GM21717 (cell line): Measurements from ENCODE around the gene PLPPR5.
"Not testable (repeated sequence)": the region's sequence is repeated elsewhere in the genome, so short reads cannot be mapped to it uniquely, and the experiment has no call there.

ENCODE experiments used
- ATAC-seq: cut with Tn5 transposase; IDR thresholded peaks from one replicate; pipeline ENCODE4 v1.9.1; 2021; ENCODE audit warnings: mild to moderate bottlenecking, moderate library complexity; ENCODE audit not compliant: unreplicated experiment

Gene PLPPR5, protein sequence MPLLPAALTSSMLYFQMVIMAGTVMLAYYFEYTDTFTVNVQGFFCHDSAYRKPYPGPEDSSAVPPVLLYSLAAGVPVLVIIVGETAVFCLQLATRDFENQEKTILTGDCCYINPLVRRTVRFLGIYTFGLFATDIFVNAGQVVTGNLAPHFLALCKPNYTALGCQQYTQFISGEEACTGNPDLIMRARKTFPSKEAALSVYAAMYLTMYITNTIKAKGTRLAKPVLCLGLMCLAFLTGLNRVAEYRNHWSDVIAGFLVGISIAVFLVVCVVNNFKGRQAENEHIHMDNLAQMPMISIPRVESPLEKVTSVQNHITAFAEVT

DNA sequence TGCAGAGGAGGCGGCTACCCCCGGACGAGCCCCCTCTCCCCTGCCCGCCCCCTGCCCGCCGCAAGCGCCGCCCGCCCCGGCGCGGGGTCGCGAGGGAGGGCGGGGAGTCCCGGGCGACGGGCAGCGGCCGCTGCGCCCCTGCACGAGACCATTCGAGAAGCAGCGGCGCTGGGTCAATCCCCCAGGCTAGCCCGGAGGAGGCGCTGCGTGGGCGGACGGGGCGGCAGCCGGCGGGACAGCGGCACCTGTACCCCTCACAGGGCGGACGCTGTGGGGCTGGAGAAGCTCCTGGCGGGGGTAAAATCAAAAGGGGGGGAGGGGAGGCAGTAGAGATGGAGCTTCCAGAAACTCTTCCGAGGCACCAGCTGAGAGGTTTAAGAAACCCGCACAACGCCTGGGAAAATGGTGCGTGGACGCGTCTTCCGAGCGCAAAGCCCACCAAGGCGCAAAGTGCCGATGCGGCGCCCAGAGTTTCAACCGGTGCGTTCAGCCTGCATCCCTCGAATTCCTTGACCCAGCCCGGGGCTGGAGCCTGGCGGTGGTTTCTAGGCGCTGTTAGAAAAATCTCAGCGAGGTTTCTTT lies at the start of gene PLPPR5:
TSS of gene PLPPR5 (minus strand) at position 1 of the 582 bp plus-strand sequence. CDS start 190 bp downstream, outside the sequence.
- no peak for ATAC-seq

DNA sequence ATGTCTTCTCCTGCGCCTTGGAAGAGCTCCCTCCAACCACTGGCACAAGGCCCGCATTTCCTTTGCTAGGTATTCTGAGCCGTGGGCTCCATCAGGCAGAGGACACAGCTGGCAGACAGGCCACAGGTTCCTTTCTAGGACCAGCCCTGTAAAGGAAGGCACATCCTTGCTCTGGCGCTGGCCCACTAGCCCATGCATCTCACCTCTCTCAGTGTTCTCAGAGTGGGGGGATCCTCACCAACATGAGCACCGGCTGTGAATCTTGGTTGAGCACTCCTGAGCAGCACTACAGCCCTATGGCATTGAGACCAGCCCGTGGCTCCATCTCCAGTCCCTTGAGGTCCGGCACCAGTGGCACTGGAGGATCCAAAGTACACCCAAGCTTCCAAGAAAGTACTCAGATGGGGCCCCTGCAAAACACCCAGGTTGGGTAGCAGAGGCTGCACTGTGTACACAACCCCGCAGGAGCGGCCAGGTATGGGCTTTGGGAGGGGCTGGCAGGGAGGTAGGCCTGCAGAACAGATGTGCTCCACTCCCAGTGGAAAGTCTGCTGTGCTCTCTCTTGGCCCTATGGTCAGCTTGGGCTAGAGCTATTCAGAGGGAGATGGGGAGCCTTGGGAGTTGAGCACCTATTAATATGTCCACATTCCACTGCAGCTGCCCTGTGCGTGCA lies 47.1 kb upstream of the PLPPR5 start:
- ATAC-seq: no peak

DNA sequence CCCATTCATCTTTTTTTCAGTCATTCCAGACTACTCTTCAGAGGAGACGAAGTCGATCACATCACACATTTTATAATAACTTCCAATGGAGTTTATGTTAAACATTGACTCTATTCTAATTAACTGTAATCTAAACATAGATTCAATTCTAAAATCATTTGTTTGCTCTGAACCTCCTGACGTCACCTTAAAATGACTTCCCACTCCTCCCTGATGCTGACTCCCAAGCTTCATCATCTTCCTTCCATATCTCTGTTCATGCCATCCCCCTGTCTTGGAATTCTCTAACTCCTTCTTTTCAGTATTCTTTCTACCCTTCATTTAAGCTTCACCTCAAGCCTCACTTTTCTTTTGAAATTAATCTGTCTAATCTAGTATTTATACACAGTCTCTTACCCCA lies 45.1 kb upstream of the PLPPR5 start:
- no peak for ATAC-seq

DNA sequence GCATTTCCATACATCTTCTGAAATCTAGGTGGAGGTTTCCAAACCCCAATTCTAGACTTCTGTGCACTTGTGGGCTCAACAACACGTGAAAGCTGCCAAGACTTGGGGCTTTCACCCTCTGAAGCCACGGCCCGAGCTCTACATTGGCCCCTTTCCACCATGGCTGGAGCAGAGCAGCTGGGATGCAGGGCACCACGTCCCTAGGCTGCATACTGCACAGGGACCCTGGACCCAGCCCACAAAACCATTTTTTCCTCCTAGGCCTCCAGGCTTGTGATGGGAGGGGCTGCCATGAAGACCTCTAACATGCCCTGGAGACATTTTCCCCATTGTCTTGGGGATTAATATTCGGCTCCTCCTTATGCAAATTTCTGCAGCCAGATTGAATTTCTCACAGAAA lies 32.1 kb upstream of the PLPPR5 start:
- ATAC-seq: not testable (repeated sequence)

DNA sequence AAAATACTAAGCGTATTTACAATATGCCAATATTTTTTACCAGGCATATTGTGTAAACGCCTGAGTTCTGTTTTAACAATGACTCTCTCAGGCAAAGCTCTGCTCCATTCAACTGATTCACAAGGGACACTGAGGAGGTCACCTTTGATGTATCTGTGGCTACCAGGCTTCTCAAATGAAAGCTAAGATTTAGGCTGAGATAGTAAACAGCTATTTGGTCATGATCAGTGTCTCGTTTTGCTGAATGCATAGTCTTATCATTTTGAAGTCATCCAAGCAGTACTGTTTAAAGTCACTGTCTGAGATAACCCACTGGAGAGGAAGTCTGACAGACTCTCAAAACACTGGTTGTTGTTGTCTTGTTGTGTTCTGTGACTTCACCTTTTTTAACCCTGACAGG lies 13.7 kb upstream of the PLPPR5 start:
- no peak for ATAC-seq

DNA sequence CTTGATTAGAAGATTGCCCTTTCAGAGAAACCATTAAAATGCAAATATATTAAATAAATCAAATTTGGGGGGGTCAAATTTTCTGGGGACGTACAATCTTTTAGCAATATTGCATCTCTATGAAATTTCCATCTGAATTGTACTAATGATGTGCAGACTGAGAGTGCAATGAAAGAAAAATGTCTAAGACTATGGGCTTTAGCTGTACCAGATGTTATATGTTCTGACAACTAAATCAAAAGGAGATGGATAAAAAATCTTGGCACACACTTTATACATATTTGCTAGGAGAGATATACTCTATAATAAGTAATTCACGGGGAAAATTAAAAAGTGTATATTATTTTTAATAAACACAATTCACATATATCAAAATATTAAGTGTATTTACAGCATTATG lies 13.0 kb upstream of the PLPPR5 start:
- ATAC-seq: no peak

DNA sequence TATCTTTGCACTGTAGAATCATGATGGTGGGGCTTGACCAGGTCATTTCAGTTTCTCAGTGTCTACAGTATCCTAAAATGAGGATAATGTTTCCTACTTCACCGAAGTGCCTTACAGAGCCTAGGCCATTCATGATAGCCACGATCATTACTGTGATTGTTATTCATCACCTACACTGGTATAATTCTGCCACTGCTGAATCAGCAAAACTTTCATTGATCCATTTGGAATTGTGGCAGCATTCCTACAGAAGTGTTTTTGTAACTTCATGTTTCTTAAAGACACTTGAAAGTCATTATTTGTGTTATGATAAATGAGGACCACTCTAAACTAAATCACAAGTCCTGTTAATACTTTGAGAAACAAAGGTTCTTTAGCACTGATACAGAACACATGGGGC lies 6.0 kb upstream of the PLPPR5 start:
- ATAC-seq: no peak

DNA sequence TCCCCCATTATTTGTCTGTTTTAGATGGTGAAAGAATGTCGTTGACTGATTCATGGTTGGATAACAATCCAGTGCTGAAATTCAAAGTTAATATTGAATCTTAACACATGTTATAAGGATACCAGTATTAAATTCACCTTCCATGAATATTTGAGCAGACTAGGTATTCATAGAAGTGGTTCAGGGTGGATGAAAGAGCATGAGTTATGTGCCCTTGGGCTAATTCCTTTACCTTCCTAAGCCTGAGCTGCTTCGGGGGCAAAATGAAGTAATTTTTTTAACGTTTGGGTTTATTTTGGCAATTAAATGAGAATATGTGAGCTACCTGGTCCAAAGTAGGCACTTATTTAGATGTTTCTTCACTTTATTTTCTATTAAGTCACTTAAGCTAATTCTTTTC lies 2.7 kb upstream of the PLPPR5 start:
- ATAC-seq: no peak

DNA sequence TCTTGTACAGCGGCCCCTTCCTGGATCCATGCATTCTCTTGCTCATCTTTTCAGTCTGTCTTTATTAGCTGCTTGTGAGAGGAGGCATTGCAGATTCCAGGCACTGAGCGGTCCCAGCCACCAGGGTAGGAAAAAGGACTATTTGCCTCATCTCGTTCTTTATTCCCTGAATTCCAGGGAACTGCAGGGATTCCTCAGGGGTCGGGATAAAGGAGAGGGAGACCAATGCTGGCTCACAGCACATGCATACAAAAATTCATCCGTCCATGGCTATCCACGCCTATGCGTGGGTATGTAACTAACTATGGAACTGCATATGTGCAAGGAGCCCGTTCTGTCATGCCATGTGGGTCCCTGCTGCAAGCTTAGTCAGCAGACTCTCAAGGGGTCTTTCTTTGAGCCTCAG lies 879 bp upstream of the PLPPR5 start:
- ATAC-seq: no peak

DNA sequence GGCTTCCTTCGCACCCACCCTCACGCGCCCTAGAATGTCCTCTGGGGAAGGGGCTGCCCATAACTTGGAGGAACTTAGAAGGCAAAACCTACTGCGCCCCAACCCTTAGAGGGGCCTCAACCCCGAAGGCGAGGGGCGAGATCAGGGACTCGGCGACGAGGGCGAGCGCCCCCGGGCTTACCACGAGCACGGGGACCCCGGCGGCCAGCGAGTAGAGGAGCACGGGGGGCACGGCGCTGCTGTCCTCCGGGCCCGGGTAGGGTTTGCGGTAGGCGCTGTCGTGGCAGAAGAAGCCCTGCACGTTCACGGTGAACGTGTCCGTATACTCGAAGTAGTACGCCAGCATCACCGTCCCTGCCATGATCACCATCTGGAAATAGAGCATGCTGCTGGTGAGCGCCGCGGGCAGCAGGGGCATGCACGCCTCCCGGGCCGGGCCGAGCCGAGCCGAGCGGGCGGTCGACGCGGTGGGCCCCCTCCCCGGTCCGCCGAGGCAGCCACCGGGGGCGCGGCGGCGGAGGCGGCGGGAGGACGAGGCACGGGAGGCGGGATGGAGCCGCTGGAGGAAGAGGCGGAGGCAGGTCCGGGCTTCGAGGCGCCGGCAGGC lies 304 bp downstream of the PLPPR5 start:
- ATAC-seq: no peak

DNA sequence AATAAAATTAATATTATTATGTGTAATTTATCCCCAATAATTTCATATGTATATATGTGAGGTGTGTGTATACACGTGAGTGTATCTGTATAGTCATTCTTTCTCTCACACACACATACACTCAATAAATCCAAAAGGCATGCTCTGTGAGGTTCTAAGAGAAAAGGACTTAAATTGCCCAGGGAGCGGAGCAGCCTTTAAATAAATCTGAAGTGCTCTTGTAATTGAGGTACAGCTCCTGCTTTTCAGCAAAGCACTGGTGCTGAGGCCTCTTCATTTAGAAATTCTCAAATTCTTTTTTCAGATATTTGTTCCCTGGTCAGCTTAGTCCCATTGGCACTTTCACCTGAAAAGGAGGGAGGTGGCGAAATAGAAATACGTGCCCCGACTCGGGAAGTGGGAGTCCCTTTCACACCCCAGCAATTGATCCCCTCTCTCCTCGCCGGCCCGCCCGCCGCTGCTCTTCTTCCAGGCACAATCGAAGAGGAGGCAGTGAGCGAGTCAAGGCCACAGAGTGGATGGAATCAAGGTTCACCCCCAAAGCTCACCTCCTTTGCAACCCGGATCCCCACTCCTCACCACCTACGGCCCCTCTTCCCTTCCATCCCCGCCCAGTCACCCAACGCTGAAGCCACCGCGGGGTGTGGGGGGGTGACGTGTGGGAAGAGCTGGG lies 944 bp downstream of the PLPPR5 start:
- ATAC-seq: no peak

DNA sequence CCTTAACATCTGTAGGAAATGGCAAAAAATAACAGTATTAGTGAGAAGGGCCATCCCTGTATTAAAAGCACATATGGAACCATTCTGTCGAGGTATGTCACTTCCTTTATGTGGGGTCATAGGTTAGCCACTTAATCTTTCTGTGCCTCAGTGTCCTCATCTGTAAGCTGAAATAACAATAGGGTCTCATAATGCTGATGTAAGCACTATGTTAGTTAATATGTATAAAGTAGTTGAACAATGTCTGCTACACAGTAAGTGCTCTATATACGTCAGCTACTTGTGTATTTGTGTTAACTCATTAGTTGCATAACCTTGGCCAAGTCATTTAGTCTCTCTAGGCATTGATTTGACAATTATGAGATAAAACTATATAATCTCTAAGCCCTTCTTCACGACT lies 11.8 kb downstream of the PLPPR5 start:
- ATAC-seq: no peak

DNA sequence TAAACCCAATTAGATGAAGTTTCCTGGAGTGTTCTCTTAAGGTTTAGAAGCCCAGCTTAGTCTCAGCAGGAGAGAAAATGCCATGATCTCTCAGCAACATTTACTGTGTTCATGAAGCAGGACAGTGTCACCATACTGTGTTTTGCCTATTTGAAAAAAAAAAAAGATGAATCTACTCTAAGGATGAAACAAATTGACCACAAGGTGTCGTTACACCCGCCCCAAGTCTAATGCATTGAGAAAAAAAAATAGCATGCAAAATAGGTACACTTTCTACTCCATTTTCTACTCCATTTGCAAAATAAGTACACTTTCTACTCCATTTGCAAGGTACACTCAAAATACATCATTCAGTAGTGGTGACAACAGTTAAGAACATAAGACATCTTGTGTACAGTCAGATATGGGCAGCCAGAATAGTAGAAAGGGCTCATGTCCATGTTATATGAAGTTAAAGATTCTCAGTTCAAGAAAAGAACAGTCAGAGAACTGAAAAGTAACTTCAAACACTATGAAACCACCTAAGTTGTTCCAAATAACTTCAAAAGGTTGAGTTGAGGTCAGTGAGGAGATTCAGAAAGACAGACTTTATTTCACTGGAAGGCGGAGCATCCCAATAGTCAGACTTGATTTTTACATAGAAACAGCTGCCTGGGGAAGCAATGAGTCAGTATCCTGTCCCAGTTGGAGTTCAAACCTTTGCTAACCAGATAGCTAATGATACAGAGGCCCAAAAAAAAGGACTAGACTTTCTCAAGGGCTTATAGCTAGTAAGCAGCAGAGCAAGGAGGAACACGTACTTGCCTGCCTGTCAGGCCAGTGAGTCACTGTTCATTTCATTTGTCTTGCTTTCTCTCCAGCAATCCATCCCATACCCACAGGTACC lies 13.3 kb downstream of the PLPPR5 start:
- ATAC-seq: no peak

DNA sequence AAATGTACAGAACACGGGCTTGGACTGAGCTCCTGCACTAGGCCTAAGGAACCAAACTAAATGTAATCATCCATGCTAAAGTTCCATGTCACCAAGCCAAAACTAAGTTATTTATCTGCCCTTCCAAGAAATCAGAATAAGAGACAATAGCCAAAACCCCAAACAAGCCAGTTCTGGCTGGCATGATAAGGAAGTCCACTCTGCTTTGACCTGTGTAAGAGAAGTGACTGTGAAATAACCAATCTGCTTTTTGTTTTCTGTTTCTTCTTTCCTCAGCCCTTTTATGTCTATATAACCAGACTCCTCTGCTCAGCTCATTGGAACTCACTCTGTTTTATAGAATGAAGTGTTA lies 15.1 kb downstream of the PLPPR5 start:
- ATAC-seq: no peak

DNA sequence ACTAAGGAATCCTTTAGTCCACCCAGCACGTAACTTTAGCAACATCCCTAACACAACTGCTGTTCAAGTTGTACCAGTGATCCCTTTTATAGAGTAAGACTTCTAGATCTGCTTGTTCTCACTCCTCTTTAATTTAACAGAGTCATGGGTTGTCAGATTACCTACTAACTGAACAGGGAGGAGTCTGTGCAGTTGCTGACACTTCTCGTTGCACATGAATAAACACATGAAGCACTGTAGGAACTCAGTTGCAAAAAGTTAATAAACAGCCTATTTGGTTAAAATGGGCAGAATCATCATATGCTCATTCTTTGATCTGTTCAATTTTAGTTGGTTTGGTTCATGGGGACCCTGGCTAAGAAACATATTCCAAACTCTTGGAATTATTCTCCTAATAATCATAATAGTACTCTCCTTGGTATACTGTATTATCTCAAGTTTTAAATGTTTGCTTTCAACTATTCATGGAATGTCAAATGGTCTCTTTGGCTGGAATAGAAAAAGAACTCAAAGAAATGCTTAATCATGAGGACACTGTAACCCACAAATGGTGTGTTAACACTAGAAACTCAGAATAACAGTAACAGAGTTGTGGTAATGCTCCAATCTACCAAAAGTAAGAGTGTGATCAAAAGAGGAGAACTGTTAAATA lies 15.6 kb downstream of the PLPPR5 start:
- no peak for ATAC-seq

DNA sequence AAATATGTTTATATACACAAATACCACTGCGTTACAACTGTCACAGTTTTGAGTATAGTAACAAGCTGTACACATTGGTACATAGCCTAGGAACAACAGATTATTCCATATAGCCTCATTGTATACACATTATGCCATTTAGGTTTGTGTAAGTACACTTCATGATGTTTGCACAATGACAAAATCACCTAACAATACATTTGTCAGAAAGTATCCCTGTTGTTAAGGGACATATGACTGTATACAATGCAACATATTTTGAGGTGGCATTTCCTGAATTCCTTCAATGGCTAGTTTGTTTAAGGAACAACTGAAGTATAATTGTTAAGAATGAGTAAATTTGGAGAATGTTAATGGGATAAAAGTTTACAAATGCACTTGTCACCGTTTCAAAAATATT lies 19.0 kb downstream of the PLPPR5 start:
- ATAC-seq: no peak

DNA sequence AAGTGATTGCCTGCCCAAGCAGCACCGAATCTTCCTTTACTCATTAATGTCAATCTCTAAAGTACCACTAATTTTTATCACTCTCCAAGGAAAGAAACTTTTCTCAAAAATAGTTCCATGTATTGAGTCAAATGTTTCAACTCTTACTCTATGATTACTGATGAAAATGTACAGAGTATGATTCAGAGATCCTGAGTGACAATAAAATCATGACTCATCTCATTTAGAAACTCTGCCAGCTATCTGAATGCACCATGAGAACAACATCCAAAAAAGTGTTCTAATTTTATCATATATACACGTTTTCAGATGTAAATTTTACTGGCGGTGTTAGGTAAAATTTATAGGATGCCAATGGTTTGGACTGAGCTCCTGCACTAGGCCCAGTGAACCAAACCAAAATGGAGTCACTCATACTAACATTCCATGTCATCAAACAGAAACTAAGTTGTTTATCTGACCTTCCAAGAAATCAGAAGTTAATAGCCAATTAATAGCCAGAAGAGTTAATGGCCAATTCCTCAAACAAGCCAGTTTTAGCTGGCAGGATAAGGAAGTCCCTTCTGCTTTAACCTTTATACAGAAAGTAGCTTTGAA lies 22.6 kb downstream of the PLPPR5 start:
- no peak for ATAC-seq

DNA sequence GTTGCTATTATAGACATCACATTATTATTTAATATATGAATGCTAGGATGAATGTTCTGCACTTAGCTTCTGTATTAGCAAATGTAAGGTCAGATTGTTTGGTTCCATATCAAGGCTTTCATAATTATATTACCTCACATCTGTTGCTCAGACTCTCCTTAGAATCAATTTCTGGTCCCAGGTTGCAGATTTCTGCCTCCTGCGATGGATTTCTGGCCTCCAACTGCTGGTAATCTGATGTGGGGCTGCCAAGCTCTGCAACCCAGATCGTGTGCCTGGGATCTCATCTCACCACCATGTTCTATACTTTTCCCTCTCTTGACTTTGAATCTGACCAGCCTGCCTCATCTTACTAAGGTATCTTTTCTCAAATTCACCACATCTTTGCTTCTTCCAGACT lies 25.2 kb downstream of the PLPPR5 start:
- ATAC-seq: no peak

DNA sequence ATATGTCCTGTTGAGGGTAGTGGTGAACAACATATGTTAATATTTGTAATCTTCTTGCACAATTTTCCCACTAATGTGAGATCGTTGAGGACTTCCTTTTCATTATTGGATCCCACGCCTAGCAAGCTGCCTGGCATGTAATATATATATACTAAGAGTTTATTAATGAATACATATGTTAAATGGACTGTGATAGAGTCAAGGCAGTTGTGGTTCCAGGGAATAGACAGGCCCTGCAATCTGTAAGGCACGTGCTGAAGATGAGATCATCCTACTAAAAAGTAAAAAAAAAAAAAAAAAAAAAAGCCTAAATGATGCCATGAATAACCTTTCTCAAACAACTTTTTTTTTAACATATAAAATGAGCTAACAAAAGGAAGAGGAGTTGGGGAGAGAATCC lies 28.9 kb downstream of the PLPPR5 start:
- ATAC-seq: no peak

DNA sequence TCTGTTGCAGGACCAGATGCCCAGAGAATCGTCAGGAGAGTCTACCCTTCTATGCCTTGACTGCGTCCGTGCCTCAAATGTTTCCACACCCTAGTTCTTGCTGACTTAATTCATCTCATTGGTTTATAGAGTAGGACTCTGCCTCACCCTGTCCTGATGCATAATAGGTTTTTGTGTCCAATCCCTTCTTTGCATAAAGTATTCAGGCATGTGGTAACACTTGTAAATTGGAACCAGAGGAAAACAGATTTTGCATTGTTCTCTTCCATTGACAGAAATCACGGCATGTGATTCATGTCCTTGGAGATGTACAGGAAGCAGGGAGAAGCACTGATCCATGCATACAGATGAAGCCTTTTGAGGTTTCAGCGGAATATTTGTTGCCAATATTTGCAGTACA lies 29.5 kb downstream of the PLPPR5 start:
- no peak for ATAC-seq
